K562 (cell line): ENCODE measurements around the gene C19orf44. TPM values are rescaled to one million over a fixed set of nuclear protein-coding genes. Genes with fewer than 3 reads are reported as not detected.
A peak's percentile ranks its signal among the peaks of the same experiment; 100 is the strongest.

Experiments used
- ATAC-seq: fragments of 200-7000 bp; cut with Tn5 transposase; 3 replicates; pipeline ENCODE4 v1.9.1; 2020; ENCODE audit warnings: moderate library complexity
- BruUV-seq: library from RNA; stranded (reverse); fragments of 400-500 nt; replicated peaks from 2 replicates; lab custom pipeline; 2021; lab: Mats Ljungman, UMichigan
- CTCF ChIA-PET: fragments of 300-600 bp; formaldehyde crosslinking; extraction: SDS; loops from one replicate; lab custom pipeline; 2021; ENCODE audit warnings: low intra/inter-chr PET ratio; lab: Yijun Ruan, JAX
- POLR2A ChIA-PET: fragments of 300-600, 350-650 bp; sonication (Branson Sonifier 250); formaldehyde crosslinking; extraction: SDS; loops from one replicate; lab custom pipeline; 2021; ENCODE audit warnings: antibody characterized with exemption, inconsistent platforms; lab: Yijun Ruan, JAX
- DNase-seq, 4 experiments: peaks; one replicate each; pipeline versions ENCODE4 v3.0.0 to v3.0.0-alpha.2; 2011 to 2018; ENCODE audit warnings: low spot score in 3 of 4, mixed read lengths in 3 of 4; ENCODE audit errors: extremely low read depth in 1 of 4
- FAIRE-seq: peaks from 2 replicates; lab custom pipeline; 2011; peaks lifted over from hg19 to GRCh38; lab: Jason Lieb, UNC
- H2AFZ ChIP-seq: 2 replicates; pipeline ENCODE4 v1.6.0; 2011; ENCODE audit warnings: low read depth, low read length, control low read depth, inconsistent platforms
- H3K27ac ChIP-seq: fragments of 200-600 bp; 3 replicates; pipeline ENCODE4 v1.8.0; 2011; ENCODE audit warnings: low read depth, mild to moderate bottlenecking, control low read depth, inconsistent platforms, low read length, moderate library complexity, mixed read lengths; ENCODE audit errors: extremely low read depth
- H3K27me3 ChIP-seq, 2 experiments: fragments of 300-600 bp in 1 of 2; 2 replicates in 1 of 2; 3 replicates in 1 of 2; pipeline versions ENCODE4 v1.6.0 to v1.8.0; 2011; ENCODE audit warnings: inconsistent platforms in 2 of 2, low read length in 2 of 2, mild to moderate bottlenecking in 1 of 2, mixed read lengths in 1 of 2, moderate library complexity in 1 of 2; ENCODE audit not compliant: control insufficient read depth in 2 of 2, insufficient read depth in 2 of 2
- H3K36me3 ChIP-seq: fragments of 300-600 bp; 3 replicates; pipeline ENCODE4 v1.8.0; 2011; ENCODE audit warnings: mild to moderate bottlenecking, low read length, inconsistent platforms; ENCODE audit not compliant: control insufficient read depth, insufficient read depth
- H3K4me1 ChIP-seq, 2 experiments: fragments of 200-600 bp in 1 of 2; replicated peaks in 1 of 2; 2 replicates in 1 of 2; 3 replicates in 1 of 2; pipeline versions ENCODE4 v1.5.1 to v1.8.0; 2011; ENCODE audit warnings: inconsistent platforms in 2 of 2, low read length in 2 of 2, mild to moderate bottlenecking in 1 of 2, mixed read lengths in 1 of 2, moderate library complexity in 1 of 2; ENCODE audit not compliant: control insufficient read depth in 2 of 2, insufficient read depth in 2 of 2
- H3K4me2 ChIP-seq: 2 replicates; pipeline ENCODE4 v1.6.1; 2011; ENCODE audit warnings: low read length, control low read depth, inconsistent platforms, mixed read lengths; ENCODE audit not compliant: insufficient read depth
- H3K4me3 ChIP-seq: fragments of 200-600 bp; sonication (generic), shearing (Covaris generic); 2 replicates; pipeline ENCODE4 v1.5.1; 2016; ENCODE audit warnings: control low read depth, inconsistent platforms
- H3K79me2 ChIP-seq: fragments of 200-600 bp; 3 replicates; pipeline ENCODE4 v1.8.0; 2011; ENCODE audit warnings: low read length, inconsistent platforms; ENCODE audit not compliant: control insufficient read depth, insufficient read depth
- H3K9ac ChIP-seq, 2 experiments: 2 replicates each; pipeline versions ENCODE4 v1.6.0 to v1.6.1; 2011; ENCODE audit warnings: low read depth in 2 of 2, low read length in 2 of 2, control low read depth in 1 of 2, inconsistent platforms in 1 of 2, mild to moderate bottlenecking in 1 of 2, mixed read lengths in 1 of 2; ENCODE audit not compliant: insufficient read depth in 1 of 2
- H3K9me1 ChIP-seq: one replicate; pipeline ENCODE4 v1.6.0; 2011; ENCODE audit warnings: inconsistent platforms, mild to moderate bottlenecking, low read length, moderate library complexity; ENCODE audit not compliant: control insufficient read depth, insufficient read depth
- H3K9me3 ChIP-seq: replicated peaks from 2 replicates; pipeline ENCODE4 v1.5.1; 2011; ENCODE audit warnings: low read depth, low read length, inconsistent platforms; ENCODE audit not compliant: control insufficient read depth, insufficient read depth
- H4K20me1 ChIP-seq: replicated peaks from 2 replicates; pipeline ENCODE4 v1.6.1; 2011; ENCODE audit warnings: low read length, inconsistent platforms, mixed read lengths; ENCODE audit not compliant: control insufficient read depth, insufficient read depth
- ELF4 ChIP-seq: fragments of 450-650 bp; formaldehyde crosslinking; IDR thresholded peaks from 2 replicates; pipeline ENCODE4 v1.4.0; 2022; ENCODE audit warnings: missing genetic modification characterization
- ESRRA ChIP-seq: fragments of 450-650 bp; IDR thresholded peaks from 2 replicates; pipeline ENCODE4 v1.6.1; 2014; ENCODE audit warnings: low read depth, mild to moderate bottlenecking, moderate library complexity, borderline replicate concordance
- POLR2A ChIP-seq: fragments of 450-650 bp; conservative IDR thresholded peaks from 2 replicates; pipeline ENCODE4 v1.6.1; 2016
- POLR2G ChIP-seq: fragments of 200-400 bp; formaldehyde crosslinking; IDR thresholded peaks from 2 replicates; pipeline ENCODE4 v1.6.1; 2017; ENCODE audit warnings: low read depth, mild to moderate bottlenecking, antibody characterized with exemption, low read length, moderate library complexity
- RBFOX2 ChIP-seq: fragments of 200-400 bp; formaldehyde crosslinking; IDR thresholded peaks from 2 replicates; pipeline ENCODE4 v1.6.1; 2017; ENCODE audit warnings: low read depth, mild to moderate bottlenecking, low read length, moderate library complexity
- RBM22 ChIP-seq: fragments of 200-400 bp; formaldehyde crosslinking; IDR thresholded peaks from 2 replicates; pipeline ENCODE4 v1.6.1; 2018; ENCODE audit warnings: low read length, low read depth; ENCODE audit not compliant: poor library complexity, severe bottlenecking
- SIRT6 ChIP-seq: IDR thresholded peaks from one replicate; pipeline ENCODE4 v1.6.1; 2012; ENCODE audit warnings: low read depth, mild to moderate bottlenecking, control low read depth, inconsistent platforms, low read length, moderate library complexity
- SNRNP70 ChIP-seq: fragments of 200-400 bp; formaldehyde crosslinking; optimal IDR thresholded peaks from 2 replicates; pipeline ENCODE3; 2017; ENCODE audit warnings: low read depth, low read length
- USF2 ChIP-seq: sonication (generic); formaldehyde crosslinking; IDR thresholded peaks from 2 replicates; pipeline ENCODE4 v1.5.0; 2020; ENCODE audit warnings: missing genetic modification reagents
- ZFP36 ChIP-seq: fragments of 150-350 bp; IDR thresholded peaks from 2 replicates; pipeline ENCODE4 v1.6.1; 2018; ENCODE audit warnings: low read length, low read depth; ENCODE audit not compliant: partially characterized antibody
- ZNF316 ChIP-seq: fragments of 450-650 bp; IDR thresholded peaks from 2 replicates; pipeline ENCODE4 v1.6.1; 2016
- ZNF79 ChIP-seq: fragments of 250-450 bp; sonication (Bioruptor Pico); IDR thresholded peaks from 2 replicates; pipeline ENCODE4 v1.4.0; 2020; ENCODE audit warnings: low read depth, mild to moderate bottlenecking, moderate library complexity
- WGBS: fragments of 100-300 bp; shearing (Covaris generic); methylation state at CpG from one replicate; pipeline ENCODE4 v1.1.6; 2016; ENCODE audit warnings: low coverage, mixed read lengths; ENCODE audit not compliant: insufficient coverage; ENCODE audit errors: missing lambda C conversion rate; 5-methylcytosine and 5-hydroxymethylcytosine counted together
- in situ Hi-C: fragments of 300-500 bp; cut with MboI; formaldehyde crosslinking; loops from 4 replicates; pipeline ENCODE4 v1.15.0; 2018; ENCODE audit warnings: inconsistent platforms, mixed read lengths
- intact Hi-C: fragments of 100-400 bp; cut with micrococcal nuclease; formaldehyde crosslinking; loops from 2 replicates; pipeline ENCODE4 v1.14.2; 2022
- polyA plus RNA-seq, 8 experiments: library from polyadenylated mRNA; depleted of rRNA in 4 of 8; stranded (reverse) in 5 of 8; unstranded in 3 of 8; fragments of >200 nt; fragmentation: Nextera tagmentation in 2 of 8; fragmentation: Illumina TruSeq in 1 of 8; extraction: Ambion mirVana in 2 of 8; extraction: Trizol in 1 of 8; gene quantifications; 2 replicates each; pipeline versions ENCODE4 v1.2.1 to v1.2.3, GENCODE V29; 2011 to 2014; ENCODE audit warnings: inconsistent platforms in 1 of 8, missing spikeins in 1 of 8
- total RNA-seq, 7 experiments: library from RNA; depleted of rRNA in 6 of 7; stranded (reverse); fragments of >200 nt in 6 of 7; fragmentation: Illumina TruSeq in 2 of 7; extraction: Trizol in 2 of 7; gene quantifications; 2 replicates each; pipeline versions ENCODE4 v1.2.1 to v1.2.3, GENCODE V29; 2011 to 2021; ENCODE audit warnings: low replicate concordance in 1 of 7

The C19orf44 gene
- total and polyA plus RNA-seq, 9 of the 15 experiments (the other 6 are each of a cell fraction or from before 2014, with no cell fraction given) = 0.41 to 7.7 (median 3.5) TPM

GRCh38 chr19:16520074-16520973, 24.1 kb downstream of the C19orf44 start:
- FAIRE-seq = no peak
- POLR2A ChIA-PET = no interaction called here
- intact Hi-C loops = no loop called here

More at GRCh38 chr19:16520074-16520973, 24.1 kb downstream of the C19orf44 start:
- no peaks in the 10 kb centered on the region for H3K79me2 ChIP-seq
- H2AFZ ChIP-seq = no peak overlapping the region
- CTCF ChIA-PET = no interaction called here
- H4K20me1 ChIP-seq = peaks cover 9% of the 10 kb centered on the region; the same call in 1 of the 2 replicates
- no peak overlapping the region for H3K4me2 ChIP-seq
- H3K27ac ChIP-seq = no peak overlapping the region
- H3K36me3 ChIP-seq = peaks cover 85% of the 10 kb centered on the region
- H3K9me3 ChIP-seq = no peaks in the 10 kb centered on the region
- no peak for ATAC-seq
- H3K27me3 ChIP-seq = no peaks in the 10 kb centered on the region
- no peaks in the 10 kb centered on the region for H3K9me1 ChIP-seq
- 93% methylated on average over 28 of the region's 45 CpGs for WGBS
- TF ChIP-seq ZFP36 (no peak), SNRNP70 (peak; percentile 31), ZNF316 (no peak), RBM22 (peak; percentile 81), ELF4 (no peak), RBFOX2 (peak; percentile 54; the same call in 1 of the 2 replicates), ESRRA (0 out of 2 replicates have a peak, but pooled peaks have one; percentile 34), POLR2G (peak; percentile 73), USF2 (no peak), SIRT6 (peak; percentile 46), ZNF79 (CRISPR knock-in tag) (no peak), POLR2A (peak; percentile 49; the same call in 1 of the 2 replicates)
- peaks cover 0 to 14% of the 10 kb centered on the region in 2 experiments; a peak in 2 of 5 replicates for H3K4me1 ChIP-seq
- no TSS peak for BruUV-seq
- in situ Hi-C loops = no loop called here
- H3K9ac ChIP-seq = peak overlapping the region in 1 of 2 experiments; percentile 35; a peak in 1 of 4 replicates
- peak in 1 of 4 experiments; percentile 13 for DNase-seq
- H3K4me3 ChIP-seq = no peak overlapping the region
